Measurements from ENCODE around the gene RSPH6A. TPM values are rescaled to one million over a fixed set of nuclear protein-coding genes. Genes with fewer than 3 reads are reported as not detected.

Gene RSPH6A
- total RNA-seq, 1 donor from 2014 or later = 0.19 TPM

GRCh38 chr19:45767410-45767880, 47.7 kb downstream of the RSPH6A start:
- peaks cover 15% of the 10 kb centered on the region for H3K4me1 Mint-ChIP-seq (ENCODE audit: unreplicated experiment)
- H3K27me3 Mint-ChIP-seq = no peaks in the 10 kb centered on the region
- DNase-seq (ENCODE audit: extremely low spot score, unreplicated experiment) = peak; percentile 82
- H3K9me3 Mint-ChIP-seq = no peaks in the 10 kb centered on the region
- peak overlapping the region; percentile 91 for H3K4me3 Mint-ChIP-seq
- H3K36me3 Mint-ChIP-seq = no peaks in the 10 kb centered on the region
- peak overlapping the region; percentile 84 for H3K27ac Mint-ChIP-seq
- TF ChIP-seq CTCF (conservative IDR thresholded peaks at IDR 0.05) = no peak

GRCh38 chr19:45766869-45767346, 48.2 kb downstream of the RSPH6A start:
- DNase-seq (ENCODE audit: extremely low spot score, unreplicated experiment) = no peak
- Mint-ChIP-seq H3K9me3 (no peaks in the 10 kb centered on the region), H3K36me3 (no peaks in the 10 kb centered on the region), H3K27me3 (no peaks in the 10 kb centered on the region), H3K4me1 (ENCODE audit: unreplicated experiment) (peaks cover 15% of the 10 kb centered on the region), H3K27ac (peak overlapping the region; percentile 84), H3K4me3 (peak overlapping the region; percentile 91)
- no peak for TF ChIP-seq CTCF (conservative IDR thresholded peaks at IDR 0.05)

- no peaks in the 10 kb centered on the region for H3K27me3 Mint-ChIP-seq
- peaks cover 15% of the 10 kb centered on the region for H3K4me1 Mint-ChIP-seq (ENCODE audit: unreplicated experiment)
- no peak overlapping the region for H3K4me3 Mint-ChIP-seq
- DNase-seq (ENCODE audit: extremely low spot score, unreplicated experiment) = no peak
- H3K9me3 Mint-ChIP-seq = no peaks in the 10 kb centered on the region
- TF ChIP-seq CTCF (conservative IDR thresholded peaks at IDR 0.05) = no peak
- H3K36me3 Mint-ChIP-seq = no peaks in the 10 kb centered on the region
- H3K27ac Mint-ChIP-seq = no peak overlapping the region
Measured at GRCh38 chr19:45766296-45766868, 48.7 kb downstream of the RSPH6A start.

GRCh38 chr19:45765702-45766295, 49.3 kb downstream of the RSPH6A start:
- TF ChIP-seq CTCF (conservative IDR thresholded peaks at IDR 0.05) = no peak
- peak overlapping the region; percentile 71 for H3K27ac Mint-ChIP-seq
- no peaks in the 10 kb centered on the region for H3K36me3 Mint-ChIP-seq
- no peak for DNase-seq (ENCODE audit: extremely low spot score, unreplicated experiment)
- no peaks in the 10 kb centered on the region for H3K9me3 Mint-ChIP-seq
- H3K27me3 Mint-ChIP-seq = no peaks in the 10 kb centered on the region
- peak overlapping the region; percentile 61 for H3K4me3 Mint-ChIP-seq
- peaks cover 11% of the 10 kb centered on the region for H3K4me1 Mint-ChIP-seq (ENCODE audit: unreplicated experiment)

- peak overlapping the region; percentile 77 for H3K4me3 Mint-ChIP-seq
Measured at GRCh38 chr19:45764945-45765701, 50.0 kb downstream of the RSPH6A start.

More at GRCh38 chr19:45764945-45765701, 50.0 kb downstream of the RSPH6A start:
- H3K9me3 Mint-ChIP-seq = no peaks in the 10 kb centered on the region
- TF ChIP-seq CTCF (conservative IDR thresholded peaks at IDR 0.05) = no peak
- H3K4me1 Mint-ChIP-seq (ENCODE audit: unreplicated experiment) = peaks cover 7% of the 10 kb centered on the region
- H3K27ac Mint-ChIP-seq = peak overlapping the region; percentile 69
- no peaks in the 10 kb centered on the region for H3K36me3 Mint-ChIP-seq
- no peak for DNase-seq (ENCODE audit: extremely low spot score, unreplicated experiment)
- H3K27me3 Mint-ChIP-seq = no peaks in the 10 kb centered on the region

Measured in type B pancreatic cell (in vitro differentiated cells).